Activated gamma-delta T cell treated with Interleukin-2 at 50 U/mL for 16 hours (primary cell): ENCODE results near the gene NOP9.

ENCODE experiments used
- DNase-seq: peaks from one replicate; pipeline ENCODE4 v3.0.0-alpha.2; 2020

Gene NOP9, protein sequence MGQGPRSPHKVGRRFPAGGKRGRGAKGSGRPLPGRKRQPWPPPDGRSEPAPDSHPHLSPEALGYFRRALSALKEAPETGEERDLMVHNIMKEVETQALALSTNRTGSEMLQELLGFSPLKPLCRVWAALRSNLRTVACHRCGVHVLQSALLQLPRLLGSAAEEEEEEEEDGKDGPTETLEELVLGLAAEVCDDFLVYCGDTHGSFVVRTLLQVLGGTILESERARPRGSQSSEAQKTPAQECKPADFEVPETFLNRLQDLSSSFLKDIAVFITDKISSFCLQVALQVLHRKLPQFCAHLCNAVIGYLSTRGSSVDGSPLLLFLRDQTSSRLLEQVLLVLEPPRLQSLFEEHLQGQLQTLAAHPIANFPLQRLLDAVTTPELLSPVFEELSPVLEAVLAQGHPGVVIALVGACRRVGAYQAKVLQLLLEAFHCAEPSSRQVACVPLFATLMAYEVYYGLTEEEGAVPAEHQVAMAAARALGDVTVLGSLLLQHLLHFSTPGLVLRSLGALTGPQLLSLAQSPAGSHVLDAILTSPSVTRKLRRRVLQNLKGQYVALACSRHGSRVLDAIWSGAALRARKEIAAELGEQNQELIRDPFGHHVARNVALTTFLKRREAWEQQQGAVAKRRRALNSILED

DNA sequence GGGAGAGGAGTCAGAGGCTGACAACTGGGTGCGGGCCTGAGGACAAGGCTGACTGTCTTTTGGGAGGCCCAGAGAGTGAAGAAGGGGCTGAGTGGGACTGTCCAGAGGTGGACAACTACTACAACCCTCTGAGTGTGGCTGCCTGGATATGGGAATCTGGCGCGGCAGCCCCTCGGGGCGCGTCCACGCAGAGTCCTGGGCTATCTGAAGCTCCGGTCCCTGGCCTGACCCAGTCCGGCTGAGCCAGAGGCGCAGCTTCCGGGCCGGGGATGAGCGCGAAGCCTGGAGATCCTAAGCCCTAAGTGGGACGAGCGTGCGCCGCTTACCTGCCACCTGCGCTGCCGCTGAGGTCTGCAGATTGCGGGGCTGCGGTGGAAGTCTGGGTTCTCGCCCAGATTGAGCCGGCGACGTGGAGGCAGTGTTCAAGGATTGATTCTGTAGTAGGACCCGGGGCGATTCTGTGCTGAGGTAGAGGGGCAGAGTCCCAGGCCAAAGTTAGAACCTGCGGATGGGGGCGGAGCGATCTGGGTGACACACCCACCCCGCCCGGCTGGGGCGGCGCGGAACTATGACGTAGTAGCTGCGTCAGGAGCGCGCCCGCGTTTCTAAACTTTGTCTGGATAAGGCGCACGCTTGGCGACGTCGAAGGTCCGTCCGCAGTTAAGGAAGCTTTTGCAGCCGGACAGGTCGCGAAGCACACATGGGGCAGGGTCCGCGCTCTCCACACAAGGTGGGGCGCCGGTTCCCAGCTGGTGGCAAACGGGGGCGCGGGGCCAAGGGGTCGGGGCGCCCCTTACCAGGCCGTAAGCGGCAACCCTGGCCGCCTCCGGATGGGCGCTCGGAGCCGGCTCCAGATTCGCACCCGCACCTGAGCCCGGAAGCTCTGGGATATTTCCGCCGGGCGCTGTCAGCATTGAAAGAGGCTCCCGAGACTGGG lies at the start of gene NOP9, which contains the start of gene DHRS1:
Gene NOP9, plus strand, starts transcription at position 596 of the 937 bp plus-strand sequence. Its CDS starts 105 bp downstream, at position 701.
Gene DHRS1, minus strand, starts transcription at position 526 of the 937 bp plus-strand sequence. CDS start 674 bp downstream, outside the sequence.
- peak; percentile 90 for DNase-seq

DNA sequence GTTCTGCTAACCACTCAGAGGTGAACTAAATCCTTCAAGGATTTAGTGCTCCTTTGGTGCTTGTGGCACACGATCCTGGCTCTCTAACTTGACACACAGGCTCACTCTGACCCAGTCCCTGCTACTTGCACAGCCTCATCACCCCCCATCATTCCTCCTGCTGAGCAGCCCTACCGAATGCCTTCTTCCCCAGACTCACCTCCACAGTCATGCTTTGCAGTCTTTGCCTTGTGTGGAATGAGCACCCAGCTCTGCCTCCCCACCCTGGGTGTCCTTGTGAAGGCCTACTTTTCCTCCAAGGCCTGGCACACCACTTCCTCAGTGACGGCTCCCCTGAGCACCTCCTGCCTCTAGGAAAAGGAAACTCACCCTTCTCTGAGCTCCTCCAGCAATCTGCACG lies 49.3 kb upstream of the NOP9 start:
- DNase-seq: no peak

DNA sequence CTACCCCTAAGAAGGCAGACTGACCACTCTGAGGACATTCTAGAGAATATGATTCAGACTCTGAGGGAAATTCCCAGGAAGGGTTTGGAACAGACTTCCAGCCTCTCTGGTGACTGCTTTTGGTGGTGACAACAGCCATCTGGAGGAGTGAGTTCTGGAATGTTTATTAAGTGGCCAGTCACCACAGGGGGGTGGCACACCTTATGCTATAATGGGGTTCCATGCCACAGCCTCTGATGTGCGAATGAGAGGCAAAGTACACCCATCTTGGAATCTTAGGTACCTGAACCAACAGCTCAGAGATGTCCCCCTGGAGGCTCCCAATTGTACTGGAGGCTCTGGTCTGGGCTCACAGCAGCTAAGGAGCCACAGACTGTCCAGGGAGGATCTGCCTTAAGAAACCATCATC lies 47.8 kb upstream of the NOP9 start:
- DNase-seq: no peak

DNA sequence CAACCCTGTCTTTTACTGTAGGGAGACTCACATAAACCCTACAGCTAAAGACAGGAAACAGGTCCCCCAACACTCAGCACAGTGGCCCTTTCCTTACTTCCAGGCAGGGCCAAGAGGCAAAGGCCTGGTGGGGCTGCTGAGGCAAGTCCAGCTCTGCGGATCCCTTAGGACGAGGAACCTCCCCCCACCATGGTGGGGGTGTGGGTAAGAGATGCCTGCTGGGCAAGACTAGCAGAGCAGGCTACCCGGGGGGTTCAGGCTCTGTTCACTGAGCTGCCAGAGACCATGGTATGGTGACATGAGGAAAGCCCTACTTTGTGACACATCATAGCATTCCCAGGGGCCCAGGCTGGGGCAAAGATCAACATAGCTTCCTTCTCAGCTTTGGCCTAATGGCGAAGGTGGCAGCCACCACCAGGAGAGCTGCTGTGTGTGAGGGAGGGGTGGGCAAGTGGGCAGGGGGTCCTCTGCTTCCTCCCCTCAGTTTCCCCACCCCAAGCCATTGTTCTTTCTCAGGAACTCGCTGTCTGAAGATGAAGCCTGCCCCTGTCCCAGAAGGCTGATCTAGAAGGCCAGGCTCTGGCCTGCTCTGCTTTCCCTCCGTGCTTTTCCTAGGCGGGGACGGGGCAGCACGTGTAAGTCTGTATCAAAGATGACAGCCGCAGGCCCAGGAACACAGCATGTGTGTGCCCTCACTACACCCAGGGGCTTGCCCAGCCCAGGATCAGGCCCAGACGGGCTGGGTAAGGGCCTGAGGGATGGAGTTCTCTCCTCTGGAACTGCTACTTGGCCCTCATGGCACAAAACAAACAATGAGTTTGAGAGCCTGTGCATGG lies 47.1 kb upstream of the NOP9 start:
- DNase-seq: no peak

DNA sequence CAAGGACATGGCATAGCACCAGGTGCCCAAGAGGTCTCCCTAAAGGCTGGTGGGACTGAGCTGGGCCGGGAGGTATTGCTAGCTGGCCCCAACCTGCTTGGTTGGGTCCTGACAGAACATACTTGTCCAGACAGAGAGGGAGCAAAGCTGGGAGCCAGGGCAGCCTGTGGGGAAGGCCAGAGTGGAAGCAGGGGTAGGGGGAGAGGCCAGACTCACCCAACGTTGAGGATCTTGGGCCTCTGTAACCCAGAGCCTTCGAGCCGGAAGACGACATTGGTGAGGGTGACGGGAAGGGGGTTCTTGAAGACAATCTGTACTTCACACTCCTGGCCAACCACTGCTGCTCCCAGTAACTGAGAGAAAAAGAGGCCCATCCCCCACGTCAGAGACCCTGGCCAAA lies 45.7 kb upstream of the NOP9 start:
- DNase-seq: no peak

DNA sequence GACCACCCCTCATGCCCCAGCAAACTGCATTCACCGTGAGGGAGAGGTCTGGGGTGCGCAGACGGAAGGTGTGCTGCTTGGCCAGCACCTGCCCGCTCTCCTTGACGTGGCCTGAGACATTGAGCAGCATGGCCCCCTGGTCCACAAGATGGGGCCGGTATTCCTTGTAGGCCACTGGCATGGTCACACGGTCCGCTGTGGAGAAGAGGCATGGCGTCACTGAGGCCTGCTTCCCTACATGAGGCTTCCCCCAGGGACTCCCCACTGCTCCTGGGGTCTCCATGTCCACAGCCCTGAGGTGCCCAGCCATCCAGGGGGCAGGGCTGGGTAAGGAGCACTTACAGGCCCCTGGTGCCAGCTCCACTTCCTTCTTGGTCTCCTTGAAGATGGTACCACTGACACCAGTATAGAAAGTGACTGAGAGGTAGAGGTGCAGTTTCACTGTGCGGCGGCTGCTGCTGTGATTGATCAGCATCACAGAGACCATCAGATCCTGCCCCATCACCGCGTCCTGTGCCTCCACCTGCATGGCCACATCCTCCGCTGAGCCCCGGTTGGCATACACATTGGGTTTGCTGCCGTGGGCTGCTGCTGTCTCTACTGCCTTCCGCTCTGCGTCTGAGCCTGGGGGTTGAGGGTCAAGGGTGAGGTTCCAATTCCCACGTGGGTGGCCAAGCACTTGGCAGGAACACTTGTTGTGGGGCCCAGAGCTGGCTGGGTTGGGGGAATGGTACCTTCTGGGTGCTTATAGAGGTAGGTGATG lies 44.8 kb upstream of the NOP9 start:
- DNase-seq: no peak

DNA sequence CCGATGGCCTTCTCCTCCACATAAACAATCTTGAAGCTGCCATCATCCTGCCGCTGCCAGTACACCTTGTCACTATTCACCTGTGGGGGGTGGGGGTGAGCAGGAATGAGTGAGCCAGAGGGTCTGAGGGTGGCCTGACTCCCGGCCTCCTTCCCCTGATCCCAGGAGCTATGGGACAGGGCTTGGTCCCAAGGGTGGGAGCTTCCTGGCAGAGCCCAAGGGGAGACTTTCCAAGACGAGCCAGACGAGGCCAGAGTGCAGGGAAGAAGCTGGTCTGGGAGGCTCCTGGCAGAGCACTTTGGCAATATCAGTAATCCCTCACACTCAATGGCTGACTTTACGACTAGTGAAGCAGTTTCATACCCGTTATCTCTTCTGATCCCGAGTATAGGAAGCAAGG lies 44.2 kb upstream of the NOP9 start:
- no peak for DNase-seq

DNA sequence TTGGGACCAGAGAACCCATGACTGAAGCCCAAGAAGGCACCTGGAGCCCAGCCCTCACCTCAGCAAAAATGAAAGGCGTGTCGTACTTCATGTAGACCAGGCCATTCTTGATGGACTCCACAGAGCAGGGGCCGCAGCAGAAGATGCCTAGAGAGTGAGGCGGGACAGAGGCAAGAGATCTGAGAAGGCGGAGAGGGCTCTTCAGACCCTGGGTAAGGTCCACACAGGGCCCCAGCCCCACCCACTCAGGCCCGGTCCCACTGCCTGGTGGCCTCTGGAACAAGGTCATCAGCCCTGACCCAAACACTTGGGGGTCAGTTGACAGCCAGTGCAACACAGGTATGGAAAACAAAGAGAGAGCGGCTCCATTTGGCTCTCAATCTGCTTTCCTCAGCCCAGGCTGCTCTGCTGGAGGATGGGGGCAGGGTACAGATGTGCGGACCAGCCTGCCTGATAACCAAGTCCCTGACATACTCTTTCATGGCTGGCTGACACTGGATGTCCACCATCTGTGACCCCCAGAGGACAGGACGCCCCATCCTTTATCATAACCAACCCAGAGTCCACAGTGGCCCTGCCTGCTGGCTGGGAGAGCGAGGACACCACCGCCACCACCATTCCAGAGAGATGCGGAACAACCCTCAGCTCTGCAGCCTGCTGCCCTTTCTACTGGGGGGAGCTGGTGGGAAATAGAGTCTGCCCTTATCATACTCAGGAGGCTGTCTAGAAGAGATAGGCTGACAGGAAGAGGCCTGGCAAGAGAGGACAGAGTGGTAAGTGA lies 43.5 kb upstream of the NOP9 start:
- DNase-seq: no peak

DNA sequence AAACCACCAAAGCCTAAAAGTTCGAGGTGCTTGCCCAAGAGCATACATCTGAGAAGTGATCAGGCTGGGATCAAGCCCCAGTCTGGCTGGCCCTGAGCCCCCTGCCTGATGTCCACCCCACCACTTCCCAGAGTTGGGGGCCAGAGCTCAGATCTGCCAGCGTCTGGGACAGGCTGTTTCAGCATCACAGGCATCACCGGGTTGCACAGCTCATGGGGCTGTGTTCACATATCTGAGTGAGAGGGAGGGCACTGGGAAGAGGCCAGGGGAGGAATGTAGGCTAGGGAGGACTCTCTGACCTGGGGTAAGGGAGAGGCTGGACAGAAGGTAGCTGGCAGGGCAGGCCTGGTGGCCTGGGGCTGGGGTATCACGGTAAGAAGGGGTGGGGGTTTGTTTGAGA lies 42.7 kb upstream of the NOP9 start:
- DNase-seq: no peak

DNA sequence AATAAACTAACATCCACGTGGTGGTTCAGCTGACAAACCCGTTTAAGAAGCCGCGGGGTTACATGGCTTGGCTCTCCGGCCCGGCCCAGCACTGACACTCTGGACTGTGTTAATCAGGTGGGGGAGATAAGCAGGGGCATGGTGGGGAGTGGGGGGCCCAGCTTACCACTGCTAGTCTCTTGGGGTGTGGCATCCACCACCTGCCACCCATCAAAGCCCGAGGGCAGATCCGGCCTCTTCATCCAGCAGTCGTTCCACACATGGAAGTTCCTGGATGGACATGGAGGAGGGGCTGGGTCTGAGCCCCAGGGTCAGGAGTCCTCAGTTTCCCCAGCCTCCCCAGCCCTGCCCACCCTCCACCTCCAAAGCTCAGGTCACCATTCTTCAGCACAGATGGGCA lies 41.5 kb upstream of the NOP9 start:
- DNase-seq: no peak

DNA sequence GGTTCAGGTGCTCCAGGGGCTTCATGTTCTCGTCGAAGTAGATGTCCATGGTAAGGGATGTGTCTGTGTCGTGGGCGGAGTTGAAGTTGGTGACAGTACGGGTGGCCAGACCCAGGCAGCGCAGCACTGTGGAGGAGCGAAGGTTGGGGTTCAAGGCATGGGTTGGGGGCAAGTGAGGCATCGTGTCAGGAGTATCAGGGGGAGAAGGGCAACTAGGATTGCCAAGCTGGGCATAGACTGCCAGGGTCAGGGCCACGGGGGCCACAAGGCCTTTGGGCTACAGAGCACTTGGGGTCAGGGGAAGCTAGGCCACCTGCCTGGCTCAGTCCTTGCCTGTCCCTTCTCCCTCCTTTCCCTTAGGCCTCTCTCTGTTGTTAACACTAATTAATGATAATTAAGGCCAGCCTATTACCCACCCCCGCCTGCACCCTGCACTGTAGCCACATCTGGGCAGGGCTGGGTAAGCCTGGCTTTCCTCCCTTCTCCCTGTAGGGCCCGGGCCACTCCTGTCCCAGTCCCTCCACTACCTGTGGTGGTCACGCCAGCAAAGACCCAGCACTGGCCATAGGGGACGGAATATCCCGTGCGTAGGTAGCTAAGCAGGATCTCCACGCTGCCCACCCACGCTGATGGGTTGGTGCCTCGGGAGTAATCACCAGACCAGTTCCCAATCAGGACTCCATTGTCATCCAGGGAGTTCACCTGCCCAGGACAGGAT lies 40.9 kb upstream of the NOP9 start:
- no peak for DNase-seq

DNA sequence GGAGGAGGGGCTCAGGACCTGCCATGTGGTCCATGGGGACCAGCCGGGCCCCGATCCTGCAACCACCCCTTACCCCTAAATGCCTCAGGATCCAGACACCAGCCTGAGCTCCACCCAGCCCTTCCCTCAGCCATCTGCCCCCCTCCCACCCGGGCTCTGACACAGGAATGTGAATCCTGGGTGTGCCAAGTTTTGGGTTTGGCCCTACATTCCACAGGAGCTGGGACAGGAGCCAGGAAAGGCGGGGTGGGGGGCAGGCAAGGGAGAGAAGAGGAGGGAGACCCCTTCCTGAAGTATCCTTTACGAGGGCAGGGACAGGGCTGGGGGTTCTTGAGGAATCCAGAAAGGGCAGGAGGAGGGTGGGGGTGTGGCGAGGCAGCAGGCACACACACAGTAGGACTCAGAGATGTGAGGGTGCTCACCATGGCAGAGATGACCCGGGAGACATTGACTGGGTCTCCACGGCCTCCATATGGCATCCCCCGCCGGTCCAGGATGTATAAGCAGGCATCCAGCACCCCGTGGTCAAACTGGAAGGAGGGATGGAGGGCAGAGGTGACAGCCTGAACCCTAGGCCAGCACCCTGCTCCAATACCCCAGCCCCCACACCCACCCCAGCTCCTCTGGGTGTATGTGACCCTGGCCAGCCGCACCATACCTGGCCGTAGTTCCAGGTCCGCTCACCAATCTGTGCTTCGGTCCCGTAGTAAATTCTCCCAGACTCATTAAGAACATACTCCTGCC lies 40.2 kb upstream of the NOP9 start:
- no peak for DNase-seq

DNA sequence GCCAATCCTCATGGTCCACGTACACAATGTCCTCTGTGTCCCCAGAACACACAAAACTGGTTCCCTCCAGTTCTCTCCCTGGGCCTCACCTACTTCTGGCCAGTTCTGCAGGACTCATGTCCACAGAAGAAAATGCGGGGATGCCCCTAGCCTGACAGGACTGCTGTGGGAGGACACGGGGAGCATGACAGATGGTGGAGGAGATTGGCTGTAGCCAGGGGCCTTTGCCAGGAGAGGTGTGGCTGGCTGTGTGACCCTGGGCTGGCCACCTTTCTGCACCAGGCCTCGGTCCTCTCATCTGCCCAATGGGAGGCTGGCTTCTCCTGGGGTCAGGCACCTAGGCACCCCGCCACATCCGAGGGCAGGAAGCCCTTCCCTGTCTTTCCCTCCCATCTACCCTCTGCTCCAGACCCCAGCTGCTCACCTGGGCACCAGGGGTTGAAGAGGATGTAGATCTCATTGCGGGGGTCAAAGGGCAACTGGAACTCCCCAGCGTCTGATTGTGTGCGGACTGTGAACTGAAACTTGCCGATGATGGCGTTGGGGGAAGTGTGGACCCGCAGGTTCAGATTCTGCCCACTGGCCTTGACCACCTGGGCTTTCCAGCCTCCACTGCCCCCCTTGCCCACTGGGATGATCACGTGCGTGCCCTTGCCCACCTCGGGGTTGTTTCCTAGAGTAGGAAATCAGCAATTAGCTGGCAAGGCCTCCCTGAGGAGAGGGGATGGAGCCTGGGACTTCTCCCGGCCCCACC lies 39.4 kb upstream of the NOP9 start:
- DNase-seq: no peak

DNA sequence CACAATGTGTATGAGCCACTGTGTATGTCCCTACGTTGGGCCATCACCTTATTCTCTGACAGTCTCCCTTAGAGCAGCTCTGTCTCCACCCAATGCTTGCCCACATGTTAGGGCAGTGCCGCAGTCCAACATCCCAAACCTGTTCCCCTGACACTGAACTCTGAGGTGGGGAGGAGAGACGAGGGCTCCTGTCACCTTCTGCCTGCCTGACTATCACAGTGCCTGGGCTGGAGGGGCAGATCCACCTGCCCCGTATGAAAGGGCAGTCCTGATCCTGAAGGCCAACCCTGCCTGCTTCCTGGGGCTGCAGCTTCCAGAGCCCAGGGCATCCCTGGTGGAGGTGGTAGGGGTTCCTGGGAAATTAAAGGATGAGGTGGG lies 38.9 kb upstream of the NOP9 start:
- no peak for DNase-seq

DNA sequence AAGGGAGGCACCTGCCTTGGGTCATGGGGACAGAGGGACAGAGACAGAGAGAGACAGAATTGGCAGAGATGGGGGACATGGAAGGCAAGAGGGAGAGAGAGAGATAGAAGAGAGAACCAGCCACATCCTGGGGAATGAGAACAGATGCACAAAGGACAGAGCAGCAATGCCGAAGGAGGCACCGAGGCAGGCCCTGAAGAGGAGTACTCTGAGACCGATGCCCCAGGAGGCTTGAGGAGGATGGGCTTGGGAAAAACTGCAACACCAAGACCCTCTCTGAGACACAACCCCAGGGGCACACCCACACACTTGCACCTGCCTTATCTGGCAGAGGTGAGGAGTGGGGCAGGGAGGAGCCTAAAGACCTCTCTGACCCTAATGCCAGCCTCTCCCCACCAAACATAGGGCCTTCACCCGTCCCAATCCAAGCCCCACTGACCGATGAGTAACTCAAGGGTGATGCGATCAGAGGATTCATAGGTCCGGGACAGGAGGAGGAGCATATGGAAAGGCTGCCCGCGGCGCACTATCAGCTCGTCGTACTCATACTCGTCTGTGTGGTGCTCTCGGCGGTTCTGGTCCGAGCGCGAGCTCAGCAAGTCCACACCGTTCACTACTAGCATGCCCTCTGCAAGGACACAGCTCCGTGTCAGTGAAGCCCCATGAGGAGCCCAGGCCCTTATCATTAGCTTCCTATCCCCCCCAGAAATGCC lies 38.2 kb upstream of the NOP9 start:
- DNase-seq: no peak

DNA sequence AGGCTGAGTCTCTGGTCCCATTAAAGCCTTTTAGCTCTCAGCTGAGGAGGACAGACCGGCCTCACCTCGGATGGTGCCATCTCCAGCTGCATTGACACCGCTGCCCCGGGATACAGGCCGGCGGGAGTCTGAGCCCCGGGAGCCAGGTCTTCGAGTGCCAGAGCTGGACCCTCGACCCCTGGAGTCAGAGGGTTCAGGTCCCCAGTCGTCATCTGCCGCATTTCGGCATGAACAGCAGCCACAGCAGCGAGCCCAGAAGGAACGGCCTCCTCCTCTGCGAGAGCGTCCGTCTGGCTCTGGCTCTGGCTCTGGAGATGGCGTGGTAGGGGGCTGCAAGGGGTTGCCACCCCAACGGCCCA lies 37.7 kb upstream of the NOP9 start:
- no peak for DNase-seq

DNA sequence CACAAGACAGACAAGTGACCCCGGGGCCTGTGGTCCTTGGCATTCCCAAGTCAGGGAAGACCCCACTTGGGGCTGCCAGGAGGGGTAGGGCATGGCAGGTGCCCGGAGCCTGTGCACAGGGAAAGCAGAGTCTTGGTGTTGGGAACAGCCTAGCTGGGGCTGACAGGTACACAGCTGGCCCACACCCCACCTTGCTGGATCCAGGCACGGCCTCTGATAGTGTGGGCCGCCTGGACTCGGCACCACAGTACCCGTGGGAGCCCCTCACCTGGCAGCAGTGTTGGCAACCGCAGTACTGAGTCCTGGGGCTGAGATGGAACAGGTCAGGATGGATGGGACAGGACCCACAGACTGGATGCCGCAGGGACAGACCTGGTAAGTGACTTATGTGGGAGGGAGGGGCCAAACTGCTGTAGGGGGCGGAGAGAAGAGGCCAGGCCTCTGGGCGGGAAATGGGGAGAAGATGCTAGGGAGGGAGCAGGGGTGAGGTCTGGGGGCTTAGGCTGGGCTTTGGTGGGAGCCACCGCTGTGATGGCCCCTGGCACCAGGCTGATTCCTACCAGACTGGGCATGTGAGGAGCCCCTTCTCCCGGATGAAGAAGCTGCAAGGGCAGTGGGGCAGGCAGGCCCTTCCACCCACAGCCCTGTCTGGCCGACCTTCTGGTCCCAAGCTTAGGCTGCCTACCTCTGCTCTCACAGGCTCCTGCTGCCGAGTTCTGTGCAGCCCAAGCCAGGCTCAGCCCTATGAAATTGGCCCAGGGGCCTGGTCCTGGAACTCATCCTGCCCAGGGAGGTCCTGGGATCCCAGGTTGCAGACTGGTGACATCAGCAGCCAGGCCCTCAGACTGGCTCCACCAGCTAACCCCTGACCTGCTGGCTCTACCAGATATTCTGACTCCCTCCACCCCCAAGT lies 36.6 kb upstream of the NOP9 start, which contains the start of gene TGM1:
Gene TGM1, minus strand, starts transcription at position 357 of the 913 bp plus-strand sequence. CDS start 825 bp downstream, outside the sequence.
- DNase-seq: no peak
